Esophagus squamous epithelium (tissue), 5 donors: ENCODE results near the gene CCDC33. TPM values are rescaled to one million over a fixed set of nuclear protein-coding genes. Genes with fewer than 3 reads are reported as not detected.

ENCODE experiments used
- DNase-seq: peaks from one replicate; lab custom pipeline; 2025; lab: John Stamatoyannopoulos, UW
- H3K27ac ChIP-seq, 4 donors: fragments of 200-600 bp; sonication (generic); one replicate each; pipeline ENCODE4 v1.5.1; 2016 to 2019; ENCODE audit warnings: mild to moderate bottlenecking in 1 of 4
- H3K27me3 ChIP-seq, 4 donors: fragments of 200-600 bp; sonication (generic); 1 replicate in 3 of 4; 2 replicates in 1 of 4; pipeline versions ENCODE4 v1.5.1 to v1.6.0; 2017 to 2021; ENCODE audit warnings: antibody characterized with exemption in 1 of 4
- H3K36me3 ChIP-seq, 3 donors: fragments of 200-600 bp; sonication (generic); one replicate each; pipeline ENCODE4 v1.5.1; 2016 to 2019
- H3K4me1 ChIP-seq, 3 donors: fragments of 200-600 bp; sonication (generic); one replicate each; pipeline ENCODE4 v1.5.1; 2017 to 2019
- H3K4me3 ChIP-seq, 4 donors: fragments of 200-600 bp; sonication (generic); 1 replicate in 3 of 4; 2 replicates in 1 of 4; pipeline ENCODE4 v1.5.1; 2016 to 2019; ENCODE audit warnings: mild to moderate bottlenecking in 2 of 4, moderate library complexity in 1 of 4
- H3K9me3 ChIP-seq, 3 donors: fragments of 200-600 bp; sonication (generic); one replicate each; pipeline ENCODE4 v1.5.1; 2016 to 2019
- POLR2A ChIP-seq, 4 donors: fragments of 450-650 bp; IDR thresholded peaks; one replicate each; pipeline ENCODE4 v1.6.1; 2017; ENCODE audit warnings: antibody characterized with exemption in 4 of 4, mild to moderate bottlenecking in 4 of 4, moderate library complexity in 3 of 4
- WGBS, 2 donors: methylation state at CpG; one replicate each; pipeline ENCODE4 v1.1.5; 2018; 5-methylcytosine and 5-hydroxymethylcytosine counted together
- intact Hi-C: fragments of 100-400 bp; cut with DNase I; formaldehyde crosslinking; loops from one replicate; pipeline ENCODE4 v1.15.0; 2022
- total RNA-seq, 4 donors: library from RNA; depleted of rRNA; stranded (reverse); fragments of >200 nt; gene quantifications; one replicate each; pipeline ENCODE4 v1.1.0, GENCODE V29; 2016
- TF ChIP-seq, protein P1 (sequence below), 6 experiments: fragments of 450-650 bp in 4 of 6; fragments of 200-600 bp in 2 of 6; sonication (generic) in 2 of 6; IDR thresholded peaks; one replicate each; pipeline ENCODE4 v1.5.1; 2016 to 2019; ENCODE audit warnings: antibody characterized with exemption in 6 of 6, mild to moderate bottlenecking in 4 of 6, moderate library complexity in 4 of 6
- donor health status: DM: yes; HTN: yes; CAD: no.

CCDC33 gene
- total RNA-seq, 4 donors from 2014 or later: not detected

DNA sequence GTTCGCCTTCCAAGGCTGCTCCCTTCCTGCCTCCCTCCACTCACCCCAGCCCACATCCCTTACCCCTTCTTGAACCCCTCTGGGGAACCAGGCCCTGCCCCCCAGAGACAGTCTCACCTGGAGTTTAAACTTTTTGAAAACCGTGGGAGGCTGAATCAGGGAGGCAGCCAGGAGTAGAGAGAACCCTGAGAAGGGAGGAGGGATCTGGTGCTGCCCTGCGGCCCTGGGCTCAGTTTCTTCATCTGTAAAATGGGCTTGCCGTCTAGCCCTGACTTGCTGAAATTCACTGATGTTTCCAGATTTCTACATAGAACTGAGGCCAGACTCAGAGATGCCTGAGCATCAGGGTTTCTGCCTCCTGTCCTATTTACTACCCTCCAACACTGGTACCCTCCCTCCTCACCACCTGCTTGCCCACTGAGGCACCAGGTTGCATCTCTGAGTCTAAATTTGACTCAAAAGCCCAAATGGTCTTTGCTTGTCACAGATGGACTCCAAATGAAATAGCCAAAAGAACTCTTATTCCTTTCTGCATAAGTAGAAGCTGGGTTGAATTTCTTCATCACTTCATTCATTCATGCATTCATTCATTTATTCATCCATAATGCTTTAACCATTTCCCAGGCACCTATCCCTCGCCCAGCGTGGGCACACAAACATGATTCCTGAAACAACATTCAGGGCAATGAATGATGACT is 21.7 kb upstream of the CCDC33 start:
- 49 to 68% methylated on average over 6 of the region's 6 CpGs for WGBS, 2 donors

DNA sequence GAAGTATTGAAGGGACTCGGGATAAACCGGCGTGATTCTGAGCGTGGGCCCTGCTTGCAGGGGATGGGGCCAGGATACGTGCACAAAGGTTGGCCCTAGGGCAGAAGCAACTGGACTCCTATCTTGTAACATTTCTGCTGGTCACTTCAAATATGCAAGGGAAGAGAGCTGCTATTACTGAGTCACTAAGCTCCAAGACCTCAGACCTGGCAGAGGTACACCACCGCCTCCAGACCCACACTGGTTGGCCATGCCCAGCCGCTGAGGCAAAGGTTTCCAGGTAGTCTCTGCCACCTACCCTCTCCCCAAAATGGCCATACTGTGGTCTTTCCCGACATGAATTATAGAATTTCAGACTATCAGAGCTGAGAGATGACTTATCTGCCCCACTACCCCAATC is 20.2 kb upstream of the CCDC33 start:
- H3K9me3 ChIP-seq: no peaks in the 10 kb centered on the region

More for the DNA sequence above, 21.7 kb upstream of the CCDC33 start:
- Histone ChIP-seq H3K4me1 (peaks cover 0 to 19% (median 0%) of the 10 kb centered on the region in 3 donors), H3K4me3 (no peak overlapping the region), H3K36me3 (no peaks in the 10 kb centered on the region), H3K27ac (no peak overlapping the region), H3K9me3 (no peaks in the 10 kb centered on the region), H3K27me3 (peaks cover 0 to 27% (median 0%) of the 10 kb centered on the region in 4 donors)
- TF ChIP-seq, protein P1, sequence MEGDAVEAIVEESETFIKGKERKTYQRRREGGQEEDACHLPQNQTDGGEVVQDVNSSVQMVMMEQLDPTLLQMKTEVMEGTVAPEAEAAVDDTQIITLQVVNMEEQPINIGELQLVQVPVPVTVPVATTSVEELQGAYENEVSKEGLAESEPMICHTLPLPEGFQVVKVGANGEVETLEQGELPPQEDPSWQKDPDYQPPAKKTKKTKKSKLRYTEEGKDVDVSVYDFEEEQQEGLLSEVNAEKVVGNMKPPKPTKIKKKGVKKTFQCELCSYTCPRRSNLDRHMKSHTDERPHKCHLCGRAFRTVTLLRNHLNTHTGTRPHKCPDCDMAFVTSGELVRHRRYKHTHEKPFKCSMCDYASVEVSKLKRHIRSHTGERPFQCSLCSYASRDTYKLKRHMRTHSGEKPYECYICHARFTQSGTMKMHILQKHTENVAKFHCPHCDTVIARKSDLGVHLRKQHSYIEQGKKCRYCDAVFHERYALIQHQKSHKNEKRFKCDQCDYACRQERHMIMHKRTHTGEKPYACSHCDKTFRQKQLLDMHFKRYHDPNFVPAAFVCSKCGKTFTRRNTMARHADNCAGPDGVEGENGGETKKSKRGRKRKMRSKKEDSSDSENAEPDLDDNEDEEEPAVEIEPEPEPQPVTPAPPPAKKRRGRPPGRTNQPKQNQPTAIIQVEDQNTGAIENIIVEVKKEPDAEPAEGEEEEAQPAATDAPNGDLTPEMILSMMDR (IDR thresholded peaks at IDR 0.05): no peak
- TF ChIP-seq POLR2A (IDR thresholded peaks at IDR 0.05): no peak
- no peak for DNase-seq
- intact Hi-C loops: no loop called here

DNA sequence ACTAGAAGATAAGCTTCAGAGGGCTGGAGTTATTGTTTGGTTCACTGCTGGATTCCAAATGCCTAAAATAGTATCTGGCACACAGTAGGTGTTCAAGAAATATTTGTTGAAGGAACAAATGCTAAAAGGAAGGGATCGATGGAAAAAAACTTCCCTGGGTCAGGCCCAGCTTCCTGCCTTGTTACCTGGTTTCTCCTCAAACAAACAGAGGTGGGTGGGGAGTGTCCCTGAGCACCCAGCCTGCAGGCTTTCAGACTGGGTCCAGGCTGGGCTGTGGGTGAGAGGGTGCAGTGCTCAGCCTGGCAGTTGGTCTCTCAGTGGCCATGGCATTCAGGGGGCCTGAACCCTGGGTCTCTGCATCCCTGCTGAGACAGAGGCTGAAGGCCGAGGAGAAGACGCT is 19.2 kb upstream of the CCDC33 start:
- no peak overlapping the region for H3K4me3 ChIP-seq
- WGBS, 2 donors: 74 to 82% methylated on average over 3 of the region's 3 CpGs
- H3K4me1 ChIP-seq: peaks cover 0 to 19% (median 0%) of the 10 kb centered on the region in 3 donors
- peaks cover 0 to 43% (median 0%) of the 10 kb centered on the region in 4 donors for H3K27me3 ChIP-seq
- TF ChIP-seq, protein P1 (IDR thresholded peaks at IDR 0.05): no peak
- no peak for TF ChIP-seq POLR2A (IDR thresholded peaks at IDR 0.05)
- no peaks in the 10 kb centered on the region for H3K36me3 ChIP-seq
- H3K27ac ChIP-seq: no peak overlapping the region
- no peak for DNase-seq
- intact Hi-C loops: no loop called here
- H3K9me3 ChIP-seq: no peaks in the 10 kb centered on the region

More for the DNA sequence above, 20.2 kb upstream of the CCDC33 start:
- 78 to 80% methylated on average over 5 to 8 of the region's 8 CpGs for WGBS, 2 donors
- Histone ChIP-seq H3K4me1 (peaks cover 0 to 19% (median 0%) of the 10 kb centered on the region in 3 donors), H3K4me3 (no peak overlapping the region), H3K27me3 (peaks cover 0 to 35% (median 0%) of the 10 kb centered on the region in 4 donors), H3K36me3 (no peaks in the 10 kb centered on the region), H3K27ac (no peak overlapping the region)
- TF ChIP-seq, protein P1 (IDR thresholded peaks at IDR 0.05): no peak
- no peak for TF ChIP-seq POLR2A (IDR thresholded peaks at IDR 0.05)
- no peak for DNase-seq
- intact Hi-C loops: no loop called here

DNA sequence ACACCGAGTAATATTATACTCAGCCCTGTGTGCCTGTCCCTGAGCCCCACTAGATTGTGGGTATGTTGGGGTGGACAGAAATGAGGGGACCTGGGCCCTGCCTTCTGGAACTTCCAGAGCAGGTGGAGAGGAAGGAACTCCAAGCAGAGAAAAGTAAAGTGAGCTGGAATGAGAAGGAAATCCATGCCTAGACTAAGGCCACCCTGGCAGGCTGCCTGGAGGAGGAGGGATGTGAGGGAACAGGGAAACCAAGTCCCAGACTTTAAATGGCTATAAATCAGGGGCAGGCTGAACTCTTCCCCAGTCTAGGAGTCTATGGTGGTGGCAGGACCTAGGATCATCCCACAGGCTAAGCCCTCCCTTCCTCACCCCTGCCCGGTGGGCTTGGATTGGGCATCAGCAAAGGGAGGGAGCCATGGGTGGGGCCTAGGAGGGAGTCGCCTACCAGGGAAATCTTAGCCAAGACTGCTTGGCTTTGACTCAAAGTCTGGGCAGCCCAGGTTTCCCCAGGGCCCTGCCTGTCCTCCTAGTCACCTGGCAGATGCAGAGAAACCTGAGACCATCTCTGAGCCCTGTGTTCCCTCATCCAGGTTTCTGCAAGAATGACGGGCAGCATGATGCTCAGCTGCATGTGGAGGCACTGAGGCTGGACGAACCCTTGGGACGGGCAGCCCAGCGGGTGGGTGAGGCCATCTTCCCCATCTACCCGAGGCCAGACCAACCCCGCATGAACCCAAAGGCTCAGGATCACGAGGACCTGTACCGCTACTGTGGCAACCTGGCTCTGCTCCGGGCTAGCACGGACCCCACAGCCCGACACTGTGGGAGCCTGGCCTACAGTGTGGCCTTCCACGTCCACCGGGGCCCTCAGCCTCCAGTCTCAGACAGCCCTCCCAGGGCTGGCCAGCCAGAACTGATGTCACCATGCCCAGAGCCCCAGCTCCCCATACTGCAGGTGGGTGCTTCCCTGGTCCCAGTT is 17.9 kb upstream of the CCDC33 start:
- DNase-seq: no peak
- H3K27me3 ChIP-seq: peaks cover 0 to 56% (median 0%) of the 10 kb centered on the region in 4 donors
- intact Hi-C loops: no loop called here
- no peak overlapping the region for H3K4me3 ChIP-seq
- H3K27ac ChIP-seq: no peak overlapping the region
- TF ChIP-seq, protein P1 (IDR thresholded peaks at IDR 0.05): no peak
- no peak for TF ChIP-seq POLR2A (IDR thresholded peaks at IDR 0.05)
- H3K4me1 ChIP-seq: peaks cover 0 to 20% (median 0%) of the 10 kb centered on the region in 3 donors
- H3K9me3 ChIP-seq: no peaks in the 10 kb centered on the region
- WGBS, 2 donors: 71 to 80% methylated on average over 1 to 6 of the region's 16 CpGs
- no peaks in the 10 kb centered on the region for H3K36me3 ChIP-seq
